NCI-H1417 treated with DMSO at 0.1 percent for 48 hours (cell line): Measurements from ENCODE around the gene UPK3BL2.
"Not testable (repeated sequence)": the region's sequence is repeated elsewhere in the genome, so short reads cannot be mapped to it uniquely, and the experiment has no call there.

Experiments
- DNase-seq: peaks from one replicate; lab custom pipeline; 2025; lab: John Stamatoyannopoulos, UW

Gene UPK3BL2

DNA sequence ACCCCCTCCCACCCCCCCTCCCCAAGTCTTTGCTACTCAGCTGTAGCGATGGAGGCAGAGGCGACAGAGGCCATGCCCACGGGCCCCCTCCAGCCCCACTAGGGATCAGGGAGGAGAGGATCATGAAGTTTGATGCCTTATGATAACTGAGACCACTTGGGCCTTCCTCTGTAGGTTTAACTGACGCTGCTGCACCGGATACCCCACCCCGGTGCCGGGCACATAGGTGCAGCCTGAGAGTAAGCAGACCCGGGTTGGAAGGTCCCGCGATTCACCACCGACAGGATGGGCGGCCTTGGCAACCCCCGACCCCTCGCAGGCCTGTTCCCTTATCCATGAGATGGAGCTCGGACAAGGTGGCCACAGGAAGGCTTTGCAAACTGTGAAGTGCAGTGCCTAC lies 49.5 kb downstream of the UPK3BL2 start:
- not testable (repeated sequence) for DNase-seq

DNA sequence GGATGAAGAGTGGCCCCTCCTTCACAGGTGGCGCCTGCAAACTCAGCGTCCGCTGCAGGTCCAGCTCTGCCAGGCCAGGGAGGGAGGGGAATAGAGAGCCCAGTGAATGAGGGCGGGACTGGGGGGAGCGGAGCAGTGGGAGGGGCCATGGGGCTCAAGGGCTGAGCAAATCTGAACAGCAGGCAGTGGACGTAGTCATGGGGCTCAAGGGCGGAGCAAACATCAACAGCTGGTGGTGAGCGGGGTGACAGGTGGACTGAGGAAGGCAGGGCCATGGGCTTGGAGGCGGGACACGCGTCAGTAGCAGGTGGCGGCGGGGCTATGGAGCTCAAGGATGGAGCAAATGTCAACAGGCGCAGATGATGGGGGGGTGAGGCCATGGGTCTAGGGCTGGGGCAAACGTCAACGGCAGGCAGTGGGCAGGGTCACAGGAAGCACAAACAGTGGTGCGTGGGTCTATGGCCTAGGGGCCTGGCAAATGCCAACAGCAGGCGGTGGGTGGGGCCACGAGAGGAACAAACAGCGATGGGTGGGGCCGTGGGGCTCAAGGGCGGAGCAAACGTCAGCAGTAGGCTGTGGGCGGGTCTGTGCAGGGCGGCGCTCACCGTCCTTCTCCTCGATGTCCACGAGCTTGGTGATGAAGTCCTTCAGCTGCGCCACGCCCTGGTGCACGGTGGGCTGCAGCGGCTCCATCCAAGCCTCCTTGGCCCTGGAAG lies 50.1 kb downstream of the UPK3BL2 start:
- not testable (repeated sequence) for DNase-seq

DNA sequence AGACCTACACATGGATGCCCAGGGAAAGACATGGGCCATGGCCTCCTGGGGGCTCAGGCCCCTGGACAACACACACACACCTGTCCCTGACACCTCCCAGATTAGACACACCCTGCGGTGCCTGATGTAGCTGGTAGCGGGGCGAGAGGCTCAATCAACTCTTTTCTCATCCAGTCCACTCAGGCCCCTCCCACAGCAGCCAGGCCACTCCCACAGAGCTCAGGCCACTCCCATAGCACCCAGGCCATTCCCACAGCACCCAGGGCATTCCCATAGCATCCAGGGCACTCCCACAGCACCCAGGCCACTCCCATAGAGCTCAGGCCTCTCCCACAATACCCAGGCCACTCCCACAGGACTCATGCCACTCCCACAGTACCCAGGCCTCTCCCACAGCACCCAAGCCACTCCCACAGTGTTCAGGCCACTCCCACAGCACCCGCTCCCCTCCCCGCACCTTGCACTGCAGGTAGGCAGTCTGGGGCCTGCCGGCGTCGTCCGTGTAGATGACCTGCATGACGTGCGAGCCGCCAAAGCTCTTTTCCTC lies 52.9 kb downstream of the UPK3BL2 start:
- DNase-seq: not testable (repeated sequence)
